Activated CD8-positive, alpha-beta memory T cell treated with anti-CD3 and anti-CD28 coated beads, Interleukin-2, amount 10 ng/mL, durations not matched to agents 7 days and 5 days (primary cell): ENCODE results near the gene AP1S2. TPM values are rescaled to one million over a fixed set of nuclear protein-coding genes. Genes with fewer than 3 reads are reported as not detected.

Experiments
- ATAC-seq: fragments of 150-1000 bp; cut with Tn5 transposase; one replicate; pipeline ENCODE4 v1.10.0; 2021; ENCODE audit warnings: moderate library complexity
- CTCF ChIA-PET: fragments of 350-600 bp; sonication (Branson Sonifier 250); formaldehyde crosslinking; loops from one replicate; lab custom pipeline; 2021; ENCODE audit warnings: antibody characterized with exemption; lab: Charles Lee
- DNase-seq: peaks from one replicate; pipeline ENCODE4 v3.0.0-alpha.2; 2020
- H3K27ac Mint-ChIP-seq: one replicate; pipeline ENCODE4 v1.8.0; 2021; ENCODE audit warnings: mild to moderate bottlenecking, mixed read lengths
- H3K27me3 Mint-ChIP-seq: one replicate; pipeline ENCODE4 v1.8.0; 2021; ENCODE audit warnings: mixed read lengths
- H3K36me3 Mint-ChIP-seq: one replicate; pipeline ENCODE4 v1.8.0; 2021; ENCODE audit warnings: mild to moderate bottlenecking, mixed read lengths
- H3K4me1 Mint-ChIP-seq: one replicate; pipeline ENCODE4 v1.8.0; 2021; ENCODE audit warnings: mixed read lengths
- H3K4me3 Mint-ChIP-seq: one replicate; pipeline ENCODE4 v1.8.0; 2021; ENCODE audit warnings: mild to moderate bottlenecking, moderate library complexity, mixed read lengths
- H3K9me3 Mint-ChIP-seq: one replicate; pipeline ENCODE4 v1.8.0; 2022; ENCODE audit warnings: low read depth, mixed read lengths
- total RNA-seq, 2 experiments: library from RNA; stranded (reverse); gene quantifications; one replicate each; pipeline ENCODE4 v1.2.3, GENCODE V29; 2021

Gene AP1S2
- total RNA-seq, 2 experiments from 2014 or later: 21.4 to 22.4 TPM

GRCh38 chrX:15814771-15815365 is 39.7 kb downstream of the AP1S2 start:
- no peak overlapping the region for H3K4me3 Mint-ChIP-seq
- ATAC-seq (no peak), DNase-seq (no peak)
- peaks cover 44% of the 10 kb centered on the region for H3K4me1 Mint-ChIP-seq
- CTCF ChIA-PET: interaction anchor here (1.6 kb wide), 1 partner anchor 40 kb away, joined by 5 read pairs; the partner anchor contains the start of gene AP1S2
- H3K36me3 Mint-ChIP-seq: peaks cover 40% of the 10 kb centered on the region
- no peaks in the 10 kb centered on the region for H3K9me3 Mint-ChIP-seq
- H3K27ac Mint-ChIP-seq: no peak overlapping the region
- no peaks in the 10 kb centered on the region for H3K27me3 Mint-ChIP-seq

- Mint-ChIP-seq H3K4me1 (peaks cover 44% of the 10 kb centered on the region), H3K4me3 (no peak overlapping the region), H3K36me3 (peaks cover 45% of the 10 kb centered on the region), H3K27ac (no peak overlapping the region), H3K9me3 (no peaks in the 10 kb centered on the region), H3K27me3 (no peaks in the 10 kb centered on the region)
- no peak for DNase-seq
- CTCF ChIA-PET: no interaction called here
- no peak for ATAC-seq
Observed at GRCh38 chrX:15813416-15813815, 41.2 kb downstream of the AP1S2 start.

- Mint-ChIP-seq H3K27me3 (no peaks in the 10 kb centered on the region), H3K27ac (peak overlapping the region; percentile 40), H3K9me3 (no peaks in the 10 kb centered on the region), H3K4me3 (no peak overlapping the region), H3K4me1 (peaks cover 40% of the 10 kb centered on the region), H3K36me3 (peaks cover 43% of the 10 kb centered on the region)
- ATAC-seq (no peak), DNase-seq (no peak)
- CTCF ChIA-PET: no interaction called here
Observed at GRCh38 chrX:15812192-15812938, 42.2 kb downstream of the AP1S2 start.

- CTCF ChIA-PET: no interaction called here
- Mint-ChIP-seq H3K4me3 (no peak overlapping the region), H3K27me3 (no peaks in the 10 kb centered on the region), H3K4me1 (peaks cover 7% of the 10 kb centered on the region), H3K27ac (no peak overlapping the region), H3K9me3 (no peaks in the 10 kb centered on the region), H3K36me3 (peaks cover 34% of the 10 kb centered on the region)
- DNase-seq (no peak), ATAC-seq (no peak)
Observed at GRCh38 chrX:15808254-15808653, 46.4 kb downstream of the AP1S2 start.

GRCh38 chrX:15804563-15804962 is 50.0 kb downstream of the AP1S2 start:
- DNase-seq: no peak
- CTCF ChIA-PET: no interaction called here

GRCh38 chrX:15797707-15798106 is 56.9 kb downstream of the AP1S2 start:
- Mint-ChIP-seq H3K27ac (no peak overlapping the region), H3K36me3 (peaks cover 28% of the 10 kb centered on the region)
- CTCF ChIA-PET: no interaction called here

More at GRCh38 chrX:15804563-15804962, 50.0 kb downstream of the AP1S2 start:
- Mint-ChIP-seq H3K36me3 (peaks cover 22% of the 10 kb centered on the region), H3K9me3 (no peaks in the 10 kb centered on the region), H3K4me3 (no peak overlapping the region), H3K4me1 (peaks cover 1% of the 10 kb centered on the region), H3K27ac (no peak overlapping the region), H3K27me3 (no peaks in the 10 kb centered on the region)
- no peak for ATAC-seq

GRCh38 chrX:15790769-15791290 is 63.8 kb downstream of the AP1S2 start:
- peaks cover 11% of the 10 kb centered on the region for H3K36me3 Mint-ChIP-seq
- DNase-seq (no peak), ATAC-seq (peak; percentile 24)
- H3K4me1 Mint-ChIP-seq: peaks cover 31% of the 10 kb centered on the region
- H3K27me3 Mint-ChIP-seq: no peaks in the 10 kb centered on the region
- H3K4me3 Mint-ChIP-seq: no peak overlapping the region
- H3K27ac Mint-ChIP-seq: no peak overlapping the region
- H3K9me3 Mint-ChIP-seq: no peaks in the 10 kb centered on the region
- CTCF ChIA-PET: interaction anchor here (1.7 to 2.9 kb wide), 2 partner anchors 9 to 52 kb away, joined by 5 to 9 read pairs; partner anchors contain the start of gene CA5B

More at GRCh38 chrX:15797707-15798106, 56.9 kb downstream of the AP1S2 start:
- peaks cover 40% of the 10 kb centered on the region for H3K4me1 Mint-ChIP-seq
- ATAC-seq (no peak), DNase-seq (no peak)
- no peaks in the 10 kb centered on the region for H3K9me3 Mint-ChIP-seq
- no peaks in the 10 kb centered on the region for H3K27me3 Mint-ChIP-seq
- no peak overlapping the region for H3K4me3 Mint-ChIP-seq

GRCh38 chrX:15789979-15790768 is 64.4 kb downstream of the AP1S2 start, which contains the start of gene ZRSR2:
TSS of gene ZRSR2 (plus strand) at chrX:15790484. CDS start at chrX:15790496, 12 bp downstream.
- no peak within 1 kb of the TSS for H3K4me3 Mint-ChIP-seq
- ATAC-seq (peak; percentile 92), DNase-seq (peak; percentile 92)
- peaks cover 12% of the 10 kb centered on the region for H3K36me3 Mint-ChIP-seq
- H3K27me3 Mint-ChIP-seq: no peaks in the 10 kb centered on the region
- no peak within 1 kb of the TSS for H3K27ac Mint-ChIP-seq
- peaks cover 30% of the 10 kb centered on the region for H3K4me1 Mint-ChIP-seq
- CTCF ChIA-PET: interaction anchor here (0.8 to 2.9 kb wide), 4 partner anchors 8 to 103 kb away, joined by 4 to 9 read pairs (median 5); partner anchors contain the start of gene CA5B
- H3K9me3 Mint-ChIP-seq: no peaks in the 10 kb centered on the region

- CTCF ChIA-PET: no interaction called here
- ATAC-seq: no peak
Observed at GRCh38 chrX:15786915-15787314, 67.7 kb downstream of the AP1S2 start.

GRCh38 chrX:15785176-15785750 is 69.3 kb downstream of the AP1S2 start:
- DNase-seq (no peak), ATAC-seq (no peak)
- H3K4me1 Mint-ChIP-seq: peaks cover 18% of the 10 kb centered on the region
- no peaks in the 10 kb centered on the region for H3K9me3 Mint-ChIP-seq
- no peaks in the 10 kb centered on the region for H3K27me3 Mint-ChIP-seq
- H3K36me3 Mint-ChIP-seq: peaks cover 16% of the 10 kb centered on the region
- no peak overlapping the region for H3K4me3 Mint-ChIP-seq
- no peak overlapping the region for H3K27ac Mint-ChIP-seq
- CTCF ChIA-PET: no interaction called here

More at GRCh38 chrX:15786915-15787314, 67.7 kb downstream of the AP1S2 start:
- H3K4me1 Mint-ChIP-seq: peaks cover 13% of the 10 kb centered on the region
- no peaks in the 10 kb centered on the region for H3K27me3 Mint-ChIP-seq
- no peaks in the 10 kb centered on the region for H3K9me3 Mint-ChIP-seq
- H3K4me3 Mint-ChIP-seq: no peak overlapping the region
- H3K27ac Mint-ChIP-seq: no peak overlapping the region
- H3K36me3 Mint-ChIP-seq: peaks cover 14% of the 10 kb centered on the region
- DNase-seq: no peak

- DNase-seq: peak; percentile 62
- no peaks in the 10 kb centered on the region for H3K9me3 Mint-ChIP-seq
- H3K4me3 Mint-ChIP-seq: peak overlapping the region; percentile 84
- no peaks in the 10 kb centered on the region for H3K27me3 Mint-ChIP-seq
- peaks cover 16% of the 10 kb centered on the region for H3K36me3 Mint-ChIP-seq
- peak; percentile 88 for ATAC-seq
- peak overlapping the region; percentile 98 for H3K27ac Mint-ChIP-seq
- peaks cover 17% of the 10 kb centered on the region for H3K4me1 Mint-ChIP-seq
- CTCF ChIA-PET: interaction anchor here (1.2 to 1.5 kb wide), 2 partner anchors 8 to 9 kb away, joined by 4 to 5 read pairs; partner anchors contain the start of gene ZRSR2
Observed at GRCh38 chrX:15781961-15782699, 72.5 kb downstream of the AP1S2 start.
